Stomach (tissue), 4 donors: Measurements from ENCODE around the gene WDR72.

Experiments used
- CTCF ChIP-seq, 7 experiments: fragments of 450-650 bp in 4 of 7; fragments of 200-600 bp in 3 of 7; sonication (generic) in 3 of 7; IDR thresholded peaks; one replicate each; pipeline ENCODE4 v1.5.1; 2016 to 2019; ENCODE audit warnings: antibody characterized with exemption in 7 of 7, control low read depth in 2 of 7, mild to moderate bottlenecking in 1 of 7
- EP300 ChIP-seq: sonication (generic); formaldehyde crosslinking; IDR thresholded peaks from one replicate; pipeline ENCODE4 v1.6.1; 2017; ENCODE audit warnings: antibody characterized with exemption
- POLR2A ChIP-seq, 4 donors: fragments of 450-650 bp; IDR thresholded peaks; one replicate each; pipeline ENCODE4 v1.6.1; 2016; ENCODE audit warnings: antibody characterized with exemption in 4 of 4, control low read depth in 2 of 4, mild to moderate bottlenecking in 1 of 4, moderate library complexity in 1 of 4

GRCh38 chr15:53473435-53473834 is 286.0 kb downstream of the WDR72 start:
- no peak for TF ChIP-seq CTCF (IDR thresholded peaks at IDR 0.05)
- TF ChIP-seq POLR2A (IDR thresholded peaks at IDR 0.05): no peak
- TF ChIP-seq EP300: no peak
